ENCODE data around the gene KDM4C.
"Not testable (repeated sequence)": the region's sequence is repeated elsewhere in the genome, so short reads cannot be mapped to it uniquely, and the experiment has no call there.

Gene KDM4C

GRCh38 chr9:6780690-6781089, 22.9 kb downstream of the KDM4C start:
- no peak for ATAC-seq
- Mint-ChIP-seq H3K4me3 (no peak overlapping the region), H3K27me3 (no peaks in the 10 kb centered on the region), H3K4me1 (peaks cover 85% of the 10 kb centered on the region), H3K27ac (no peak overlapping the region), H3K36me3 (peaks cover 11% of the 10 kb centered on the region), H3K9me3 (no peaks in the 10 kb centered on the region)

- no peak overlapping the region for H3K4me3 Mint-ChIP-seq
- no peaks in the 10 kb centered on the region for H3K27me3 Mint-ChIP-seq
- H3K4me1 Mint-ChIP-seq: peaks cover 85% of the 10 kb centered on the region
- no peaks in the 10 kb centered on the region for H3K9me3 Mint-ChIP-seq
- no peak overlapping the region for H3K27ac Mint-ChIP-seq
- peaks cover 4% of the 10 kb centered on the region for H3K36me3 Mint-ChIP-seq
- no peak for ATAC-seq
Measured at GRCh38 chr9:6781476-6781875, 23.7 kb downstream of the KDM4C start.

- Mint-ChIP-seq H3K36me3 (no peaks in the 10 kb centered on the region), H3K9me3 (no peaks in the 10 kb centered on the region), H3K4me3 (peak overlapping the region; percentile 3), H3K4me1 (peaks cover 77% of the 10 kb centered on the region), H3K27ac (peak overlapping the region; percentile 67), H3K27me3 (no peaks in the 10 kb centered on the region)
- ATAC-seq: no peak
Measured at GRCh38 chr9:6782345-6782744, 24.6 kb downstream of the KDM4C start.

- Mint-ChIP-seq H3K36me3 (no peaks in the 10 kb centered on the region), H3K27ac (peak overlapping the region; percentile 67)
- peak; percentile 51 for ATAC-seq
Measured at GRCh38 chr9:6782981-6783380, 25.2 kb downstream of the KDM4C start.

GRCh38 chr9:6783753-6784152, 26.0 kb downstream of the KDM4C start:
- Mint-ChIP-seq H3K4me1 (peaks cover 84% of the 10 kb centered on the region), H3K27me3 (no peaks in the 10 kb centered on the region), H3K27ac (peak overlapping the region; percentile 67), H3K36me3 (no peaks in the 10 kb centered on the region), H3K9me3 (no peaks in the 10 kb centered on the region), H3K4me3 (no peak overlapping the region)
- no peak for ATAC-seq

More at GRCh38 chr9:6782981-6783380, 25.2 kb downstream of the KDM4C start:
- Mint-ChIP-seq H3K27me3 (no peaks in the 10 kb centered on the region), H3K9me3 (no peaks in the 10 kb centered on the region), H3K4me3 (peak overlapping the region; percentile 3), H3K4me1 (peaks cover 77% of the 10 kb centered on the region)

GRCh38 chr9:6785682-6786081, 27.9 kb downstream of the KDM4C start:
- Mint-ChIP-seq H3K36me3 (no peaks in the 10 kb centered on the region), H3K9me3 (no peaks in the 10 kb centered on the region), H3K27ac (peak overlapping the region; percentile 3), H3K4me1 (peaks cover 69% of the 10 kb centered on the region), H3K27me3 (no peaks in the 10 kb centered on the region), H3K4me3 (no peak overlapping the region)
- no peak for ATAC-seq

GRCh38 chr9:6787793-6788161, 30.0 kb downstream of the KDM4C start:
- Mint-ChIP-seq H3K27ac (peak overlapping the region; percentile 12), H3K9me3 (no peaks in the 10 kb centered on the region), H3K27me3 (no peaks in the 10 kb centered on the region), H3K4me1 (peaks cover 60% of the 10 kb centered on the region), H3K4me3 (no peak overlapping the region), H3K36me3 (peaks cover 5% of the 10 kb centered on the region)
- no peak for ATAC-seq

GRCh38 chr9:6788162-6789016, 30.6 kb downstream of the KDM4C start:
- no peak for ATAC-seq
- Mint-ChIP-seq H3K27ac (peak overlapping the region; percentile 12), H3K4me1 (peaks cover 54% of the 10 kb centered on the region), H3K4me3 (no peak overlapping the region), H3K9me3 (no peaks in the 10 kb centered on the region), H3K27me3 (no peaks in the 10 kb centered on the region), H3K36me3 (peaks cover 11% of the 10 kb centered on the region)

- Mint-ChIP-seq H3K27ac (peak overlapping the region; percentile 12), H3K4me1 (peaks cover 49% of the 10 kb centered on the region), H3K36me3 (peaks cover 17% of the 10 kb centered on the region)
- H3K27me3 Mint-ChIP-seq, H3K4me3 Mint-ChIP-seq, H3K9me3 Mint-ChIP-seq, ATAC-seq: not testable (repeated sequence)
Measured at GRCh38 chr9:6789017-6789338, 31.2 kb downstream of the KDM4C start.

GRCh38 chr9:6790866-6791265, 33.1 kb downstream of the KDM4C start:
- Mint-ChIP-seq H3K4me3 (no peak overlapping the region), H3K9me3 (no peaks in the 10 kb centered on the region), H3K27ac (no peak overlapping the region), H3K4me1 (peaks cover 35% of the 10 kb centered on the region), H3K36me3 (peaks cover 23% of the 10 kb centered on the region), H3K27me3 (no peaks in the 10 kb centered on the region)
- ATAC-seq: no peak

- Mint-ChIP-seq H3K4me1 (peaks cover 20% of the 10 kb centered on the region), H3K4me3 (no peak overlapping the region), H3K27ac (no peak overlapping the region), H3K36me3 (peaks cover 34% of the 10 kb centered on the region), H3K27me3 (no peaks in the 10 kb centered on the region), H3K9me3 (no peaks in the 10 kb centered on the region)
- ATAC-seq: no peak
Measured at GRCh38 chr9:6793203-6793602, 35.4 kb downstream of the KDM4C start.

- H3K27ac Mint-ChIP-seq: no peak overlapping the region
- H3K36me3 Mint-ChIP-seq: peaks cover 45% of the 10 kb centered on the region
- H3K27me3 Mint-ChIP-seq: no peaks in the 10 kb centered on the region
Measured at GRCh38 chr9:6794936-6795335, 37.2 kb downstream of the KDM4C start.

GRCh38 chr9:6802926-6803325, 45.2 kb downstream of the KDM4C start:
- Mint-ChIP-seq H3K27me3 (no peaks in the 10 kb centered on the region), H3K27ac (no peak overlapping the region), H3K36me3 (peaks cover 37% of the 10 kb centered on the region), H3K9me3 (peaks cover 3% of the 10 kb centered on the region), H3K4me1 (no peaks in the 10 kb centered on the region), H3K4me3 (no peak overlapping the region)
- no peak for ATAC-seq

More at GRCh38 chr9:6794936-6795335, 37.2 kb downstream of the KDM4C start:
- no peak for ATAC-seq
- no peak overlapping the region for H3K4me3 Mint-ChIP-seq
- H3K9me3 Mint-ChIP-seq: peaks cover 3% of the 10 kb centered on the region
- peaks cover 13% of the 10 kb centered on the region for H3K4me1 Mint-ChIP-seq

- Mint-ChIP-seq H3K27ac (no peak overlapping the region), H3K9me3 (no peaks in the 10 kb centered on the region), H3K4me3 (no peak overlapping the region), H3K4me1 (no peaks in the 10 kb centered on the region), H3K36me3 (peaks cover 22% of the 10 kb centered on the region), H3K27me3 (no peaks in the 10 kb centered on the region)
- ATAC-seq: no peak
Measured at GRCh38 chr9:6805532-6805931, 47.8 kb downstream of the KDM4C start.

GRCh38 chr9:6806318-6806717, 48.5 kb downstream of the KDM4C start:
- not testable (repeated sequence) for H3K4me3 Mint-ChIP-seq, H3K27me3 Mint-ChIP-seq, H3K9me3 Mint-ChIP-seq, H3K4me1 Mint-ChIP-seq, ATAC-seq, H3K27ac Mint-ChIP-seq
- H3K36me3 Mint-ChIP-seq: peaks cover 22% of the 10 kb centered on the region

- H3K9me3 Mint-ChIP-seq, H3K4me1 Mint-ChIP-seq, H3K27me3 Mint-ChIP-seq, ATAC-seq, H3K4me3 Mint-ChIP-seq, H3K27ac Mint-ChIP-seq: not testable (repeated sequence)
- peaks cover 22% of the 10 kb centered on the region for H3K36me3 Mint-ChIP-seq
Measured at GRCh38 chr9:6807669-6808068, 49.9 kb downstream of the KDM4C start.

Measured in stimulated activated memory B cell treated with anti-CD40 and anti-IgM and Interleukin-4, amounts not matched to agents 10 μg/mL and 1 μg/mL and 100 μg/mL, for 72 hours (primary cell).